GM10266 (cell line): ENCODE measurements around the gene SLC17A9.
"Not testable (repeated sequence)": the region's sequence is repeated elsewhere in the genome, so short reads cannot be mapped to it uniquely, and the experiment has no call there.

Experiments
- DNase-seq: peaks from one replicate; pipeline ENCODE4 v3.0.0; 2012; ENCODE audit errors: extremely low spot score
- CTCF ChIP-seq: IDR thresholded peaks from 2 replicates; pipeline ENCODE4 v1.5.1; 2012; ENCODE audit warnings: mild to moderate bottlenecking, low read depth; ENCODE audit not compliant: control insufficient read depth, insufficient read depth; ENCODE audit errors: missing control alignments

SLC17A9 gene

GRCh38 chr20:62922451-62922921 is 30.0 kb upstream of the SLC17A9 start:
- no peak for TF ChIP-seq CTCF

GRCh38 chr20:62923059-62923668 is 29.3 kb upstream of the SLC17A9 start:
- not testable (repeated sequence) for DNase-seq

More at GRCh38 chr20:62922451-62922921, 30.0 kb upstream of the SLC17A9 start:
- DNase-seq = no peak

GRCh38 chr20:62923669-62924441 is 28.7 kb upstream of the SLC17A9 start:
- no peak for DNase-seq
- TF ChIP-seq CTCF = no peak

GRCh38 chr20:62924442-62925075 is 27.9 kb upstream of the SLC17A9 start:
- no peak for DNase-seq
- TF ChIP-seq CTCF = no peak

GRCh38 chr20:62925076-62925419 is 27.5 kb upstream of the SLC17A9 start:
- no peak for DNase-seq
- TF ChIP-seq CTCF = no peak

GRCh38 chr20:62925420-62926228 is 26.9 kb upstream of the SLC17A9 start:
- no peak for TF ChIP-seq CTCF
- no peak for DNase-seq
